WI38 (cell line): ENCODE data around the gene SMARCAL1.

Experiments used
- H3K4me3 ChIP-seq: 2 replicates; pipeline ENCODE4 v1.5.1; 2011; ENCODE audit warnings: low read depth, mild to moderate bottlenecking, control low read depth, low read length
- CTCF ChIP-seq: IDR thresholded peaks from 2 replicates; pipeline ENCODE4 v1.5.1; 2012; ENCODE audit warnings: low read depth, mild to moderate bottlenecking, control low read depth, low read length

Gene SMARCAL1

GRCh38 chr2:216502381-216503158 lies 90.3 kb downstream of the SMARCAL1 start:
- TF ChIP-seq CTCF: no peak
- H3K4me3 ChIP-seq: no peak overlapping the region

DNA sequence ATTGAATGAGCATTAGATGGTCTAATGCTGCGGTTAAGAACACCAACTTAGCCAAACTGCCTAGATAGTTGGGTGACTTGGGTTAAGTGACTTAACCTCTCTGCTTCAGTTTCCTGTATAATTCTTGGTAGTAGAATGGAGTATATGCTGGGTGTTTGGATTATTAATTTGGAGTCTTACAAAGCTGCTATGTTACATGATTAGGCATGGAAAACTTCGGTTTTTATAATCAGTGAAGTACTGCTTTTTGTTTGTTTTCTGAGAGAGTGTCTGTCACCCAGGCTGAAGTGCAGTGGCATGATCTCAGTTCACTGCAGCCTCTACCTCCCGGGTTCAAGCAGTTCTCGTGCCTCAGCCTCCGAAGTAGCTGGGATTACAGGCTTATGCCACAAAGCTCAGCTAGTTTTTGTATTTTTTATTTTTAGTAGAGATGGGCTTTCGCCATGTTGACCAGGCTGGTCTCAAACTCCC lies 90.9 kb downstream of the SMARCAL1 start:
- H3K4me3 ChIP-seq: no peak overlapping the region
- TF ChIP-seq CTCF: no peak

DNA sequence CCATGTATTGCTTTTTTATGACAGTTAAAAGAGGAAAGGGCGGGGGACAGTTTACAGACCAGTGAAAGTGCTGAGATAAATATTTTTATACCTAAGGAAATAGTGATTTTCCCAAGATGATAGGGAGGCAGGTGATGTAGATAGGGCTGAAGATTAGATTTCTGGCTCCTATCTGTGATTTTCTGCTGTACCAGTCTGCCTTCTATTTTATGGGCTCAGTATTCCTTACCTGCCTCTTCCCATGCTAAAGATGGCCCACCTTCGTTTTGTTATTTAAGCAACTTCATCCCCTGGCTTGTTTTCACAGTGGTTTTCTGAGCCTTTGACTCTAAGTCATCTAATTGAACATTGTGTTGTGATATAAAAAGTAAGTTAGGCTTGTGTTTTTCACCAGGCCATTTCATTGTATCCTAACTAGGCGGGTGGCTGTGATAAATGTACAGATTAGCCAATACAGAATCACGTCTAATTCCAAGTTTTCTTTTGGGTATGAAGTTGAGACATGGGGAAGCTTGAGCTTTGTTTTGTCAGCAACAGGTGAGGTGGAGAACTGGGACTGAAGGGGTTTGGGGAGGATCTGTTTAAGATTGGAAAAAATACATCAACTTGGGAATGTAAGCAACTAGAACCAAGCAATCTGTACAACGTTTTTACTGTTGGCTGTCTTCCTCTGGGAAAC lies 91.6 kb downstream of the SMARCAL1 start:
- TF ChIP-seq CTCF: no peak
- no peak overlapping the region for H3K4me3 ChIP-seq

GRCh38 chr2:216504376-216504762 lies 92.1 kb downstream of the SMARCAL1 start:
- no peak overlapping the region for H3K4me3 ChIP-seq
- TF ChIP-seq CTCF: no peak

- no peak for TF ChIP-seq CTCF
- no peak overlapping the region for H3K4me3 ChIP-seq
These were observed 93.1 kb downstream of the SMARCAL1 start for GRCh38 chr2:216505133-216506106.

DNA sequence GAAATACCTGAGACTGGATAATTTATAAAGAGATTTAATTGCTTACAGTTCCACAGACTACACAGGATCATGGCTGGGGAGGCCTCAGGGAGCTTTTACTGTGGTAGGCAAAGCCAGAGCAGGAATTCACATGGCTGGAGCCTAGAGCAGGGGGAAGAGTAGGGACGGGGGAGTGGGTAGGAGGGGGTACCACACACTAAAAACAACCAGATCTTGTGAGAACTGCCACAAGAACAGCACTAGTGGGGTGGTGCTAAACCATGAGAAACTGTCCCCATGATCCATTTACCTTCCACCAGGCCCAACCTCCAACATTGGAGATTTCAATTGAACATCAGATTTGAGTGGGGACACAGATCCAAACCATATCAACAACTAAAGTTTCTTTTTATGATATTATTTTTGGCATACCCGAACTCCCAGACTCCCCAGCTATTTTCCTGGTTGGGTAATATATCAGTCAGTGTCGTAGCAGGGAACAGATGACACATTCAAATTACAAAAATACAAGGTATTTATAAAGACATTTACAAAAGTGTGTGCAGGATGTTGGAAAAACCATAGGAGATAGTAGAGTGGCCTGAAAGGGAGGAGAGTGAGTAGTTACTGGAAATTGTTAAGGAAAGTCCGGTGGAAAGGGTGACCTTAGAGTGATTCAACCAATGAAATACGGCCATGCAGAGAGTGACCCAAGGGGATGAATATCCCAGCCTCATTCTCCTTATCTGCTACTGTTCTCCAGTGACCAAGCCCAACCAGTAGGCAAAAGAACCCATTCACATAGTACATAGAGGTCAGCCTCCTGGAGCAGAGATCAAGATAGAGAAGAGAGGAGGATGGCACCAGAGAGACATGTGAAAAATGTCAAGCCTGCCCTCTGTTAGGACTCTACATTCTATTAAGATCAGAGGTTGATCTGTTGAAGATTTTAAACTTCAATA lies 95.2 kb downstream of the SMARCAL1 start:
- H3K4me3 ChIP-seq: no peak overlapping the region

More for the DNA sequence above, 95.2 kb downstream of the SMARCAL1 start:
- TF ChIP-seq CTCF: no peak
